ENCODE results near the gene SERINC2. TPM values are rescaled to one million over a fixed set of nuclear protein-coding genes. Genes with fewer than 3 reads are reported as not detected.

Gene SERINC2
- total RNA-seq, 1 experiment from 2014 or later, result 67.7 TPM

DNA sequence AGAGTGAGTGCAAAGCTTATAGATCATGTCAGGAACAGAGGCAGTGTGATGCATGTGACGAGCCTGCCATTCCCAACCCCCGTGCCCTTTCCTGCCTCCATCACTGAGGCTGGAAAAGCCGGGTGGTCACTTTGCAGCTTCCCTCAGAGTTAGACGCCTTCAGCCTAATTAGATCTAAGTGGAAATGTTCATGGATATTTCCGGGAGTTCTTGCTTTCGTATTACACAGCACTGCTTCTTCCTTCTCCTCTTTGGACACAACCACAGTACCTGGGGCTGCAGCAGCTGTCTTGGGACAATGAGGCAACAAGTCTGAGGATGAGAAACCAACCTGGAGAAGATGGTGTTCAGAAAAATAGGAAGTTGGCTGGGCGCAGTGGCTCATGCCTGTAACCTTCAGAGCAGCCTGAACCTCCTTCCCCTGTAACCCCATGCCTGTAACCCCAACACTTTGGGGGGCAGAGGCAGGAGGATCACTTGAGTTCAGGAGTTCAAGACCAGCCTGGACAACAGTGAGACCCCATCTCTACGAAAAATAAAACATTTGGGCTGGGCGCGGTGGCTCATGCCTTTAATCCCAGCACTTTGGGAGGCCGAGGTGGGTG lies 24.5 kb downstream of the SERINC2 start:
- no TSS peak for BruUV-seq (replicated peaks)
- TF ChIP-seq, protein P1, sequence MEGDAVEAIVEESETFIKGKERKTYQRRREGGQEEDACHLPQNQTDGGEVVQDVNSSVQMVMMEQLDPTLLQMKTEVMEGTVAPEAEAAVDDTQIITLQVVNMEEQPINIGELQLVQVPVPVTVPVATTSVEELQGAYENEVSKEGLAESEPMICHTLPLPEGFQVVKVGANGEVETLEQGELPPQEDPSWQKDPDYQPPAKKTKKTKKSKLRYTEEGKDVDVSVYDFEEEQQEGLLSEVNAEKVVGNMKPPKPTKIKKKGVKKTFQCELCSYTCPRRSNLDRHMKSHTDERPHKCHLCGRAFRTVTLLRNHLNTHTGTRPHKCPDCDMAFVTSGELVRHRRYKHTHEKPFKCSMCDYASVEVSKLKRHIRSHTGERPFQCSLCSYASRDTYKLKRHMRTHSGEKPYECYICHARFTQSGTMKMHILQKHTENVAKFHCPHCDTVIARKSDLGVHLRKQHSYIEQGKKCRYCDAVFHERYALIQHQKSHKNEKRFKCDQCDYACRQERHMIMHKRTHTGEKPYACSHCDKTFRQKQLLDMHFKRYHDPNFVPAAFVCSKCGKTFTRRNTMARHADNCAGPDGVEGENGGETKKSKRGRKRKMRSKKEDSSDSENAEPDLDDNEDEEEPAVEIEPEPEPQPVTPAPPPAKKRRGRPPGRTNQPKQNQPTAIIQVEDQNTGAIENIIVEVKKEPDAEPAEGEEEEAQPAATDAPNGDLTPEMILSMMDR (IDR thresholded peaks at IDR 0.05; ENCODE audit: unreplicated experiment), result no peak
- Mint-ChIP-seq H3K4me1 (ENCODE audit: low read depth, unreplicated experiment) (peaks cover 17% of the 10 kb centered on the region), H3K4me3 (ENCODE audit: low read depth, unreplicated experiment) (no peak overlapping the region), H3K9me3 (ENCODE audit: low read depth, unreplicated experiment) (no peaks in the 10 kb centered on the region), H3K27me3 (ENCODE audit: unreplicated experiment) (no peaks in the 10 kb centered on the region), H3K36me3 (ENCODE audit: insufficient read depth, unreplicated experiment) (peaks cover 16% of the 10 kb centered on the region), H3K27ac (ENCODE audit: unreplicated experiment) (no peak overlapping the region)
- intact Hi-C loops (cut with micrococcal nuclease; ENCODE audit: unreplicated experiment), result no loop called here
- CTCF ChIA-PET, result no interaction called here
- no peak for DNase-seq

DNA sequence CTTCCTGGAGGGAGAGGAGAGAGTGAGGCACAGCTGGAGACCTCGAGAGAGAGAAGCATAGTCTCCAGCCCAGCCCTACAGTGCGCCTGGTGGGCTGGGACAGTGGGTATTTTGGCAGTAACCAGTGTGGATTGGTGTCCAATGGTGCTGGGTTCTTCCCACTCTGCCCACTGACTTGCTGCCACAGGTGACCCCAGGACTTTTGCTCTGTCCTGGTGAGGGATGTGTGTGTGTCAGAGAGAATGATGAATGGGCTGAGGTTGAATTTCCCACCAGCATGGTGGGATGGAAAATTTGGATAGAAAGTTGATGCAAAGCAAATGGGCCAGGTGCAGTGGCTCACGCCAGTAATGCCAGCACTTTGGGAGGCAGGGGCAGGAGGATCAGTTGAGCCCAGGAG lies 26.3 kb downstream of the SERINC2 start:
- CTCF ChIA-PET, result interaction anchor here (0.6 kb wide), 1 partner anchor 98 kb away, joined by 5 read pairs; no protein-coding TSS in a partner anchor
- Mint-ChIP-seq H3K27me3 (ENCODE audit: unreplicated experiment) (no peaks in the 10 kb centered on the region), H3K36me3 (ENCODE audit: insufficient read depth, unreplicated experiment) (peaks cover 13% of the 10 kb centered on the region), H3K4me3 (ENCODE audit: low read depth, unreplicated experiment) (no peak overlapping the region), H3K4me1 (ENCODE audit: low read depth, unreplicated experiment) (peaks cover 17% of the 10 kb centered on the region), H3K27ac (ENCODE audit: unreplicated experiment) (no peak overlapping the region), H3K9me3 (ENCODE audit: low read depth, unreplicated experiment) (no peaks in the 10 kb centered on the region)
- DNase-seq, result no peak
- TF ChIP-seq, protein P1 (IDR thresholded peaks at IDR 0.05; ENCODE audit: unreplicated experiment), result no peak
- intact Hi-C loops (cut with micrococcal nuclease; ENCODE audit: unreplicated experiment), result no loop called here
- BruUV-seq (replicated peaks), result no TSS peak

DNA sequence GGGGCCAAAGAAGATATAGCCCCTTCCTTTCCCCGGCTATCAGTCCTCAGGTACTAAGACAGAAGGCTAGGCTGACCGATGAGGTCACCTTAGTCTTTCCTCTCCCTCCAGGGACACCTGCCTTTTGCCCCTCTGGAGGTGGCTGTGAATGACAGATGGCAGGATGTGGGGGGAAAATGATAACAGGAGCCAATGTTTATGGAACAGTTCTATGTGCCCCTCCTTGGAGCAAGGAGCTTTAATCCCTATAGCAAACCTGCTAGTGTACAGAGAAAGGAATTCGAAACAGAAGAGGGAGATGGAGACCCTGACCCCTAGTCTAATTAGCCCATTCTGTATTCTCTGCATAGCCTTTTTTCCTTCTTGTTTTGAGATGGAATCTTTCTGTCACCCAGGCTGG lies 28.1 kb downstream of the SERINC2 start:
- intact Hi-C loops (cut with micrococcal nuclease; ENCODE audit: unreplicated experiment), result no loop called here
- TF ChIP-seq, protein P1 (IDR thresholded peaks at IDR 0.05; ENCODE audit: unreplicated experiment), result no peak
- Mint-ChIP-seq H3K27me3 (ENCODE audit: unreplicated experiment) (no peaks in the 10 kb centered on the region), H3K36me3 (ENCODE audit: insufficient read depth, unreplicated experiment) (no peaks in the 10 kb centered on the region), H3K9me3 (ENCODE audit: low read depth, unreplicated experiment) (no peaks in the 10 kb centered on the region), H3K4me1 (ENCODE audit: low read depth, unreplicated experiment) (peaks cover 26% of the 10 kb centered on the region), H3K27ac (ENCODE audit: unreplicated experiment) (no peak overlapping the region), H3K4me3 (ENCODE audit: low read depth, unreplicated experiment) (no peak overlapping the region)
- CTCF ChIA-PET, result interaction anchor here (0.6 kb wide), 1 partner anchor 108 kb away, joined by 3 read pairs; no protein-coding TSS in a partner anchor
- BruUV-seq (replicated peaks), result no TSS peak
- no peak for DNase-seq

DNA sequence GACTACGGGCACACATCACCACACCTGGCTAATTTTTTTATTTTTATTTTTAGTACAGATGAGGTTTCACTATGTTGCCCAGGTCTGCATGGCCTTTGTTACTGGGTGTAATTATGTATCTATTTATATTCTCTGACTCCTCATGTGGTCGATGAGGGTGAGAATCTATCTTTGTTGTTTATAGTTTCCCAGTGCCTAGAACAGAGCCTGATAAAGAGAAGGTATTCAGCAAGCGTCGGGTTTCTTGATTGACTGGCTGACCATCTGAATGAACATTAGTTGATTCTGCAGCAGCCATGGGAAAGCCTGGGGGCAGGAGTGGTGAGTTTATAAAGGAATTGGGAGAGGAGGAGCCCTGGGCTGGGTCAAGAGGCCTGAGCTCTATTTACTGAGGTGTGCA lies 28.5 kb downstream of the SERINC2 start:
- CTCF ChIA-PET, result no interaction called here
- Mint-ChIP-seq H3K4me1 (ENCODE audit: low read depth, unreplicated experiment) (peaks cover 31% of the 10 kb centered on the region), H3K36me3 (ENCODE audit: insufficient read depth, unreplicated experiment) (no peaks in the 10 kb centered on the region), H3K27me3 (ENCODE audit: unreplicated experiment) (no peaks in the 10 kb centered on the region), H3K4me3 (ENCODE audit: low read depth, unreplicated experiment) (no peak overlapping the region), H3K9me3 (ENCODE audit: low read depth, unreplicated experiment) (no peaks in the 10 kb centered on the region), H3K27ac (ENCODE audit: unreplicated experiment) (no peak overlapping the region)
- intact Hi-C loops (cut with micrococcal nuclease; ENCODE audit: unreplicated experiment), result no loop called here
- no peak for DNase-seq
- no TSS peak for BruUV-seq (replicated peaks)
- TF ChIP-seq, protein P1 (IDR thresholded peaks at IDR 0.05; ENCODE audit: unreplicated experiment), result no peak
